Spleen (tissue), 7 donors: ENCODE results near the gene ST8SIA2.

ENCODE experiments used
- CTCF ChIP-seq, 11 experiments: fragments of 200-600 bp in 7 of 11; fragments of 450-650 bp in 4 of 11; sonication (generic) in 4 of 11; IDR thresholded peaks in 8 of 11; conservative IDR thresholded peaks in 3 of 11; 1 replicate in 7 of 11; 2 replicates in 4 of 11; pipeline versions ENCODE4 v1.4.0 to v1.8.0; 2016 to 2021; ENCODE audit warnings: antibody characterized with exemption in 11 of 11, inconsistent platforms in 4 of 11, mild to moderate bottlenecking in 1 of 11
- POLR2AphosphoS5 ChIP-seq, 3 donors: sonication (generic); formaldehyde crosslinking; IDR thresholded peaks; one replicate each; pipeline ENCODE4 v1.5.1; 2017; ENCODE audit warnings: antibody characterized with exemption in 3 of 3
- donor health status: DM: no; HTN: no; CAD: no; lungs with moderate emphysema.
- donor health status: DM: no; HTN: no; CAD: no.
- donor health status: DM: no; HTN: no; CAD: no.

- TF ChIP-seq POLR2AphosphoS5 (IDR thresholded peaks at IDR 0.05) (no peak), CTCF (IDR thresholded peaks at IDR 0.05 in 8 of 11, conservative IDR thresholded peaks at IDR 0.05 in 3 of 11) (no peak)
Observed at GRCh38 chr15:92430069-92430440, 36.4 kb downstream of the ST8SIA2 start.
